ENCODE results near the gene STRADA.

Gene STRADA

GRCh38 chr17:63665527-63666214 is 75.9 kb downstream of the STRADA start:
- TF ChIP-seq SUZ12 (IDR thresholded peaks at IDR 0.05; ENCODE audit: extremely low read depth, insufficient read depth, insufficient read length) (no peak), ZNF274 (IDR thresholded peaks at IDR 0.05; ENCODE audit: low read depth, low read length) (no peak), YY1 (IDR thresholded peaks at IDR 0.05; ENCODE audit: insufficient read depth, insufficient read length) (no peak)
- Histone ChIP-seq H3K27me3 (ENCODE audit: insufficient read depth, insufficient read length) (no peaks in the 10 kb centered on the region), H3K4me1 (ENCODE audit: insufficient read depth, insufficient read length) (no peaks in the 10 kb centered on the region), H3K36me3 (ENCODE audit: insufficient read depth, insufficient read length, low read length) (peaks cover 63% of the 10 kb centered on the region), H3K4me3 (ENCODE audit: insufficient read length, low read depth) (no peak overlapping the region), H3K9me3 (ENCODE audit: insufficient read depth, low read length) (no peaks in the 10 kb centered on the region), H3K9ac (ENCODE audit: insufficient read length, low read depth) (no peak overlapping the region)
- no peak for DNase-seq (ENCODE audit: low read depth, low spot score)

GRCh38 chr17:63659850-63660249 is 81.7 kb downstream of the STRADA start:
- no peaks in the 10 kb centered on the region for H3K27me3 ChIP-seq (ENCODE audit: insufficient read depth, insufficient read length)
- DNase-seq (ENCODE audit: low read depth, low spot score): no peak
- no peak for TF ChIP-seq YY1 (IDR thresholded peaks at IDR 0.05; ENCODE audit: insufficient read depth, insufficient read length)
- TF ChIP-seq SUZ12 (IDR thresholded peaks at IDR 0.05; ENCODE audit: extremely low read depth, insufficient read depth, insufficient read length): no peak
- no peak for TF ChIP-seq ZNF274 (IDR thresholded peaks at IDR 0.05; ENCODE audit: low read depth, low read length)
- no peak overlapping the region for H3K4me3 ChIP-seq (ENCODE audit: insufficient read length, low read depth)
- H3K4me1 ChIP-seq (ENCODE audit: insufficient read depth, insufficient read length): no peaks in the 10 kb centered on the region
- peaks cover 40% of the 10 kb centered on the region for H3K36me3 ChIP-seq (ENCODE audit: insufficient read depth, insufficient read length, low read length)
- no peaks in the 10 kb centered on the region for H3K9me3 ChIP-seq (ENCODE audit: insufficient read depth, low read length)
- H3K9ac ChIP-seq (ENCODE audit: insufficient read length, low read depth): no peak overlapping the region

GRCh38 chr17:63658366-63658765 is 83.2 kb downstream of the STRADA start:
- H3K9ac ChIP-seq (ENCODE audit: insufficient read length, low read depth): no peak overlapping the region
- H3K27me3 ChIP-seq (ENCODE audit: insufficient read depth, insufficient read length): no peaks in the 10 kb centered on the region
- H3K9me3 ChIP-seq (ENCODE audit: insufficient read depth, low read length): no peaks in the 10 kb centered on the region
- H3K36me3 ChIP-seq (ENCODE audit: insufficient read depth, insufficient read length, low read length): peaks cover 42% of the 10 kb centered on the region
- DNase-seq (ENCODE audit: low read depth, low spot score): no peak
- H3K4me3 ChIP-seq (ENCODE audit: insufficient read length, low read depth): no peak overlapping the region
- TF ChIP-seq YY1 (IDR thresholded peaks at IDR 0.05; ENCODE audit: insufficient read depth, insufficient read length) (no peak), ZNF274 (IDR thresholded peaks at IDR 0.05; ENCODE audit: low read depth, low read length) (no peak), SUZ12 (IDR thresholded peaks at IDR 0.05; ENCODE audit: extremely low read depth, insufficient read depth, insufficient read length) (no peak)
- no peaks in the 10 kb centered on the region for H3K4me1 ChIP-seq (ENCODE audit: insufficient read depth, insufficient read length)

GRCh38 chr17:63657786-63658185 is 83.8 kb downstream of the STRADA start:
- H3K9me3 ChIP-seq (ENCODE audit: insufficient read depth, low read length): no peaks in the 10 kb centered on the region
- no peak overlapping the region for H3K4me3 ChIP-seq (ENCODE audit: insufficient read length, low read depth)
- no peak for TF ChIP-seq YY1 (IDR thresholded peaks at IDR 0.05; ENCODE audit: insufficient read depth, insufficient read length)
- no peak for TF ChIP-seq SUZ12 (IDR thresholded peaks at IDR 0.05; ENCODE audit: extremely low read depth, insufficient read depth, insufficient read length)
- no peak for TF ChIP-seq ZNF274 (IDR thresholded peaks at IDR 0.05; ENCODE audit: low read depth, low read length)
- H3K4me1 ChIP-seq (ENCODE audit: insufficient read depth, insufficient read length): no peaks in the 10 kb centered on the region
- no peak overlapping the region for H3K9ac ChIP-seq (ENCODE audit: insufficient read length, low read depth)
- H3K36me3 ChIP-seq (ENCODE audit: insufficient read depth, insufficient read length, low read length): peaks cover 46% of the 10 kb centered on the region
- no peaks in the 10 kb centered on the region for H3K27me3 ChIP-seq (ENCODE audit: insufficient read depth, insufficient read length)
- no peak for DNase-seq (ENCODE audit: low read depth, low spot score)

GRCh38 chr17:63653050-63653449 is 88.5 kb downstream of the STRADA start:
- no peak for DNase-seq (ENCODE audit: low read depth, low spot score)
- H3K4me1 ChIP-seq (ENCODE audit: insufficient read depth, insufficient read length): no peaks in the 10 kb centered on the region
- H3K36me3 ChIP-seq (ENCODE audit: insufficient read depth, insufficient read length, low read length): peaks cover 32% of the 10 kb centered on the region
- TF ChIP-seq SUZ12 (IDR thresholded peaks at IDR 0.05; ENCODE audit: extremely low read depth, insufficient read depth, insufficient read length) (no peak), YY1 (IDR thresholded peaks at IDR 0.05; ENCODE audit: insufficient read depth, insufficient read length) (no peak), ZNF274 (IDR thresholded peaks at IDR 0.05; ENCODE audit: low read depth, low read length) (no peak)
- no peak overlapping the region for H3K4me3 ChIP-seq (ENCODE audit: insufficient read length, low read depth)
- H3K9me3 ChIP-seq (ENCODE audit: insufficient read depth, low read length): no peaks in the 10 kb centered on the region
- no peaks in the 10 kb centered on the region for H3K27me3 ChIP-seq (ENCODE audit: insufficient read depth, insufficient read length)
- H3K9ac ChIP-seq (ENCODE audit: insufficient read length, low read depth): no peak overlapping the region
